Keratinocyte (primary cell): ENCODE results near the gene PAX3. TPM values are rescaled to one million over a fixed set of nuclear protein-coding genes. Genes with fewer than 3 reads are reported as not detected.

Experiments used
- DNase-seq: peaks from one replicate; pipeline ENCODE4 v3.0.0-alpha.2; 2011; ENCODE audit warnings: low read depth, missing footprints, low spot score
- FAIRE-seq: peaks from 2 replicates; lab custom pipeline; 2011; peaks lifted over from hg19 to GRCh38; lab: Jason Lieb, UNC
- H2AFZ ChIP-seq: 2 replicates; pipeline ENCODE4 v1.6.0; 2012; ENCODE audit warnings: low read length, control low read depth, inconsistent platforms; ENCODE audit not compliant: control insufficient read depth
- H3K27ac ChIP-seq: 2 replicates; pipeline ENCODE4 v1.5.1; 2011; ENCODE audit warnings: low read length; ENCODE audit not compliant: control insufficient read depth, insufficient read depth
- H3K27me3 ChIP-seq: 3 replicates; pipeline ENCODE4 v1.6.0; 2011; ENCODE audit warnings: low read length; ENCODE audit not compliant: control insufficient read depth, insufficient read depth; ENCODE audit errors: extremely low read depth
- H3K36me3 ChIP-seq, 2 experiments: 2 replicates in 1 of 2; 3 replicates in 1 of 2; pipeline ENCODE4 v1.5.1; 2011; ENCODE audit warnings: low read length in 2 of 2, mild to moderate bottlenecking in 1 of 2; ENCODE audit not compliant: control insufficient read depth in 2 of 2, insufficient read depth in 2 of 2; ENCODE audit errors: extremely low read depth in 1 of 2
- H3K4me1 ChIP-seq: 3 replicates; pipeline ENCODE4 v1.5.1; 2011; ENCODE audit warnings: low read length; ENCODE audit not compliant: control insufficient read depth, insufficient read depth; ENCODE audit errors: extremely low read depth
- H3K4me2 ChIP-seq: 3 replicates; pipeline ENCODE4 v1.6.0; 2011; ENCODE audit warnings: low read depth, low read length; ENCODE audit not compliant: control insufficient read depth, insufficient read depth; ENCODE audit errors: extremely low read depth
- H3K4me3 ChIP-seq, 3 experiments: fragments of 200-600 bp in 1 of 3; sonication (generic) in 1 of 3; 2 replicates in 2 of 3; 3 replicates in 1 of 3; pipeline ENCODE4 v1.5.1; 2011 to 2016; ENCODE audit warnings: low read length in 3 of 3, mild to moderate bottlenecking in 3 of 3, control low read depth in 2 of 3, inconsistent platforms in 1 of 3, low read depth in 1 of 3, mixed read lengths in 1 of 3, mixed run types in 1 of 3, moderate library complexity in 1 of 3; ENCODE audit not compliant: control insufficient read depth in 2 of 3, insufficient read depth in 2 of 3; ENCODE audit errors: extremely low read depth in 1 of 3
- H3K79me2 ChIP-seq: 2 replicates; pipeline ENCODE4 v1.6.0; 2012; ENCODE audit warnings: low read length; ENCODE audit not compliant: control insufficient read depth, insufficient read depth
- H3K9ac ChIP-seq: 3 replicates; pipeline ENCODE4 v1.6.0; 2011; ENCODE audit warnings: low read length; ENCODE audit not compliant: control insufficient read depth, insufficient read depth; ENCODE audit errors: extremely low read depth
- H3K9me1 ChIP-seq: 3 replicates; pipeline ENCODE4 v1.6.0; 2011; ENCODE audit warnings: low read length; ENCODE audit not compliant: control insufficient read depth, insufficient read depth; ENCODE audit errors: extremely low read depth
- H3K9me3 ChIP-seq: 2 replicates; pipeline ENCODE4 v1.5.1; 2012; ENCODE audit warnings: low read depth, low read length; ENCODE audit not compliant: control insufficient read depth
- H4K20me1 ChIP-seq: 3 replicates; pipeline ENCODE4 v1.6.0; 2011; ENCODE audit warnings: low read length; ENCODE audit not compliant: control insufficient read depth, insufficient read depth; ENCODE audit errors: extremely low read depth
- CTCF ChIP-seq, 3 experiments: IDR thresholded peaks in 1 of 3; conservative IDR thresholded peaks in 1 of 3; optimal IDR thresholded peaks in 1 of 3; 2 replicates in 2 of 3; 3 replicates in 1 of 3; pipeline versions ENCODE3 to v1.5.1; 2011; ENCODE audit warnings: low read length in 3 of 3, mild to moderate bottlenecking in 3 of 3, moderate library complexity in 2 of 3, control low read depth in 1 of 3, inconsistent platforms in 1 of 3; ENCODE audit not compliant: insufficient read depth in 2 of 3; ENCODE audit errors: extremely low read depth in 1 of 3
- EZH2 ChIP-seq: IDR thresholded peaks from one replicate; pipeline ENCODE4 v1.6.1; 2012; ENCODE audit warnings: inconsistent platforms, mild to moderate bottlenecking, low read length, moderate library complexity
- dilution Hi-C: fragments of 300-500 bp; cut with MboI; formaldehyde crosslinking; loops from one replicate; pipeline ENCODE4 v1.7.0; 2020; ENCODE audit warnings: low sequenced_read_pairs; ENCODE audit not compliant: extremely low pct_ligation_motif_present
- polyA plus RNA-seq, 5 experiments: library from polyadenylated mRNA; depleted of rRNA in 3 of 5; stranded (reverse) in 3 of 5; stranded (forward) in 1 of 5; unstranded in 1 of 5; fragments of >200 nt; gene quantifications; 1 replicate in 1 of 5; 2 replicates in 3 of 5; 3 replicates in 1 of 5; pipeline versions ENCODE4 v1.2.1 to v1.2.3, GENCODE V29; 2011 to 2012; ENCODE audit warnings: missing spikeins in 2 of 5, low read depth in 1 of 5, low replicate concordance in 1 of 5

PAX3 gene
- polyA plus RNA-seq, 1 donor (not counting 4 experiments of a cell fraction or from before 2014, with no cell fraction given), result not detected

- H2AFZ ChIP-seq, result no peak overlapping the region
- H3K4me3 ChIP-seq, result no peak overlapping the region
- H3K36me3 ChIP-seq, result no peaks in the 10 kb centered on the region
- H3K9me3 ChIP-seq, result peaks cover 7% of the 10 kb centered on the region
- no peak for TF ChIP-seq CTCF (optimal IDR thresholded peaks at IDR 0.05 in 1 of 3, IDR thresholded peaks at IDR 0.05 in 1 of 3, conservative IDR thresholded peaks at IDR 0.05 in 1 of 3; ENCODE audit: extremely low read depth in 1 of 3, insufficient read depth in 2 of 3, low read length in 3 of 3)
- no peak for TF ChIP-seq EZH2
- no peaks in the 10 kb centered on the region for H3K79me2 ChIP-seq
- no peaks in the 10 kb centered on the region for H3K9me1 ChIP-seq
- no peak overlapping the region for H3K9ac ChIP-seq
- no peak overlapping the region for H3K27ac ChIP-seq
- peaks cover 96% of the 10 kb centered on the region for H3K27me3 ChIP-seq
- H4K20me1 ChIP-seq, result no peaks in the 10 kb centered on the region
- H3K4me2 ChIP-seq, result no peak overlapping the region
- H3K4me1 ChIP-seq, result peaks cover 7% of the 10 kb centered on the region
- dilution Hi-C loops, result no loop called here
- FAIRE-seq, result no peak
- no peak for DNase-seq
These were observed 10.6 kb upstream of the PAX3 start for GRCh38 chr2:222309361-222309760.

DNA sequence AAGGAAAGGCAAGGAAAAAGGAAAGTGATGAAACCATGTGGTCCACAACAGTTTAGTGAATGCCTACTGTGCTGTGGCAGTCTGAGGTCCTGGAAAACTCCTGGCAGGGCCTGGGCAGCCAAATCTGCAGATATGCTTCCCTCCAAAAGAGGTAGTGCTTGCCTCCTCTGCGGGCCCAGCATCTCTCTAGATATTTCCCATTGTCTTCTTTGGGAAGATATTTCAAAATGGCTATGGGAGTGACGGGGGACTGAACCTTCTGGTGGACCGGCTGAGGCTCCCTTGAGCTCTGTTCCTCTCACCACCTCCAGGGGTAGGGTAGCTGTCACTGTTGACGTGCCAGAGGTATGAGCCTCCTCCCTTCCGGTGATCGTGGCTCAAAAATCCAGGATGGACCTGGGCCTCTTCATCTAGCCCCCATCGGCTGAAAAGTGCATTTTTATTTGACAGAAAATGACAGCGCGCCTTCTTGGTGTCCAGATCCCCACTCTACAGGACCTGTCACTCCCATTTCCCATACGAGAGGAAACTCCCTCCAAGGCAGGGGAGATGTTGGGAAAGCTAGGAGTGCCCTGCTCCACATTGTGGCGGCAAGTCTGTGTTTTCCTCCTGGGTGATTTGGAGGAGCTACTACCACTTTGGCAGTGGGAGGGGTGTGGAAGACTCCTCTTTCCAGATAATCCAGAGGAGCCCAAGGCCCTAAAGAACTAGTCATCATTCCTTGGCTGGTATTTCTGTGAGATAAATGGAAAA lies 9.4 kb upstream of the PAX3 start:
- H3K9me3 ChIP-seq, result peaks cover 9% of the 10 kb centered on the region
- no peaks in the 10 kb centered on the region for H3K36me3 ChIP-seq
- dilution Hi-C loops, result no loop called here
- H3K27ac ChIP-seq, result no peak overlapping the region
- no peak overlapping the region for H3K4me2 ChIP-seq
- H2AFZ ChIP-seq, result no peak overlapping the region
- TF ChIP-seq CTCF (optimal IDR thresholded peaks at IDR 0.05 in 1 of 3, IDR thresholded peaks at IDR 0.05 in 1 of 3, conservative IDR thresholded peaks at IDR 0.05 in 1 of 3; ENCODE audit: extremely low read depth in 1 of 3, insufficient read depth in 2 of 3, low read length in 3 of 3) (no peak), EZH2 (peak; percentile 43)
- no peaks in the 10 kb centered on the region for H3K79me2 ChIP-seq
- no peak for FAIRE-seq
- no peak for DNase-seq
- peaks cover 100% of the 10 kb centered on the region for H3K27me3 ChIP-seq
- no peaks in the 10 kb centered on the region for H4K20me1 ChIP-seq
- H3K9ac ChIP-seq, result no peak overlapping the region
- no peaks in the 10 kb centered on the region for H3K9me1 ChIP-seq
- peaks cover 7% of the 10 kb centered on the region for H3K4me1 ChIP-seq
- H3K4me3 ChIP-seq, result no peak overlapping the region
